RWPE1 (cell line): Measurements from ENCODE around the gene SPINK14.

Experiments
- CTCF ChIA-PET: fragments of 350-600 bp; sonication (Branson Sonifier 250); formaldehyde crosslinking; extraction: SDS; loops from one replicate; lab custom pipeline; 2021; lab: Yijun Ruan, JAX
- POLR2A ChIA-PET: fragments of 400-600 bp; formaldehyde crosslinking; extraction: SDS; loops from one replicate; lab custom pipeline; 2020; ENCODE audit warnings: antibody characterized with exemption; ENCODE audit not compliant: low non-redundant PET; lab: Yijun Ruan, JAX
- DNase-seq: peaks from one replicate; pipeline ENCODE4 v3.0.0; 2012; ENCODE audit warnings: low spot score
- H3K27ac ChIP-seq: fragments of 450-650 bp; 2 replicates; pipeline ENCODE4 v1.5.1; 2017
- TF ChIP-seq, protein P1 (sequence below): fragments of 450-650 bp; conservative IDR thresholded peaks from 2 replicates; pipeline ENCODE4 v1.5.1; 2017; ENCODE audit warnings: low read depth, mild to moderate bottlenecking

The SPINK14 gene

DNA sequence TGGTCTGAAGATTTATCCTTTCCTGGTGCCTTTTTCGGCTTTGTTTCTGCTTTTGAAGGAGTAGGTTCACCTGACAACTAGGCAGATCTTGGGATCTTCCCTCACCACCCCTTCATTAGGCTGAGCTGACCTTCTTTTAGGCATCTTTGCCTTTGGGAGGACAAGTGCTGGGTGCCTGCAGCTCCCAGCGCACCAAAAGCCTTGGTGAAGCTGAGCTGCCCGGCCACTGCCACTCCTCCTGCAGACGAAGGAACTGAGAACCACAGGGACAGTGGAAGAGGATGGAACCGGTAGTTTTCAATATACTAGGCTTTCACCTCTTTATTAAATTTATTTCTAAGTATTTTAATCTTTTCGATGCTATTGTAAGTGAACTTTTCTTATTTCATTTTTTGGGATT lies 53.2 kb downstream of the SPINK14 start:
- CTCF ChIA-PET: no interaction called here

DNA sequence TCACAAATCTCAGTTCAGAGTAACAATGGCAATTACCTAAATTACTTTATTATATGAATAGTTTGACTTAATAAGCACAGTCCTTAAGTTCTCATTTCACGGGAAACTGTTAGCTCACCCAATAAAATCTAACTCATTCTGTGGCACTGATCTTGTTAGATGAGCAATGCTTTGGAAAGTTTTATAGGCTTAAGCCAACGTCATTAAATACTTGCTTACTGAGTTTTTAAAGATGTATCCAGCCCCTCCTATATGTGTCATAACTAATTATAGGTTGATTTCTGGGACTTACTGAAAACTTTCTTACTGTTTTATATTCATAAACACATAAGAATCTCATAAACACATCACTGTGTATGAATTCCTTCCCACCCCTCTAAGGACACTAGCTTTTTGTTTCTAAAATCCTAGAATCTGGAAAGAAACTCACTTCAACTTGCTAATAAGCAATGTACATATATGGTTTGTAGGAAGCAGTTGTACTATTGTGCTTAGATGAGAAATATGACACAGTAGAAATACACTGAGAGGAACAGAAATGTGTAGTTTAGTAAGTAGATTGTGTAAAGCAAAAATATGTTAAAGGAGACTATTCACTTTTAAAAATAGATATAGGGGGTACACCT lies 55.9 kb downstream of the SPINK14 start:
- peak; percentile 57 for DNase-seq
- no peak overlapping the region for H3K27ac ChIP-seq
- ChIA-PET CTCF (no interaction called here), POLR2A (no interaction called here)
- TF ChIP-seq, protein P1, sequence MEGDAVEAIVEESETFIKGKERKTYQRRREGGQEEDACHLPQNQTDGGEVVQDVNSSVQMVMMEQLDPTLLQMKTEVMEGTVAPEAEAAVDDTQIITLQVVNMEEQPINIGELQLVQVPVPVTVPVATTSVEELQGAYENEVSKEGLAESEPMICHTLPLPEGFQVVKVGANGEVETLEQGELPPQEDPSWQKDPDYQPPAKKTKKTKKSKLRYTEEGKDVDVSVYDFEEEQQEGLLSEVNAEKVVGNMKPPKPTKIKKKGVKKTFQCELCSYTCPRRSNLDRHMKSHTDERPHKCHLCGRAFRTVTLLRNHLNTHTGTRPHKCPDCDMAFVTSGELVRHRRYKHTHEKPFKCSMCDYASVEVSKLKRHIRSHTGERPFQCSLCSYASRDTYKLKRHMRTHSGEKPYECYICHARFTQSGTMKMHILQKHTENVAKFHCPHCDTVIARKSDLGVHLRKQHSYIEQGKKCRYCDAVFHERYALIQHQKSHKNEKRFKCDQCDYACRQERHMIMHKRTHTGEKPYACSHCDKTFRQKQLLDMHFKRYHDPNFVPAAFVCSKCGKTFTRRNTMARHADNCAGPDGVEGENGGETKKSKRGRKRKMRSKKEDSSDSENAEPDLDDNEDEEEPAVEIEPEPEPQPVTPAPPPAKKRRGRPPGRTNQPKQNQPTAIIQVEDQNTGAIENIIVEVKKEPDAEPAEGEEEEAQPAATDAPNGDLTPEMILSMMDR: no peak

More for the DNA sequence above, 53.2 kb downstream of the SPINK14 start:
- no peak for DNase-seq
- no peak overlapping the region for H3K27ac ChIP-seq
- TF ChIP-seq, protein P1: no peak
- POLR2A ChIA-PET: no interaction called here
